Omental fat pad (tissue), 4 donors: ENCODE results near the gene PCBD1. TPM values are rescaled to one million over a fixed set of nuclear protein-coding genes. Genes with fewer than 3 reads are reported as not detected.
"Not testable (repeated sequence)": the region's sequence is repeated elsewhere in the genome, so short reads cannot be mapped to it uniquely, and the experiment has no call there.

Source experiments
- ATAC-seq: fragments of 150-250 bp; one replicate; pipeline ENCODE4 v1.9.1; 2016; ENCODE audit warnings: mild to moderate bottlenecking, moderate library complexity; ENCODE audit not compliant: low FRiP score
- DNase-seq: peaks from one replicate; pipeline ENCODE4 v3.0.0-alpha.2; 2019; ENCODE audit warnings: low spot score
- total RNA-seq, 4 donors: library from RNA; depleted of rRNA; stranded (reverse); fragments of >200 nt; gene quantifications; one replicate each; pipeline ENCODE4 v1.1.0, GENCODE V29; 2016
- TF ChIP-seq, protein P1 (sequence below), 3 donors: fragments of 450-650 bp; IDR thresholded peaks; one replicate each; pipeline ENCODE4 v1.5.1; 2016 to 2017; ENCODE audit warnings: antibody characterized with exemption in 3 of 3, mild to moderate bottlenecking in 3 of 3, moderate library complexity in 2 of 3

The PCBD1 gene
- total RNA-seq, 4 donors from 2014 or later, result 47.0 to 77.2 (median 64.3) TPM

DNA sequence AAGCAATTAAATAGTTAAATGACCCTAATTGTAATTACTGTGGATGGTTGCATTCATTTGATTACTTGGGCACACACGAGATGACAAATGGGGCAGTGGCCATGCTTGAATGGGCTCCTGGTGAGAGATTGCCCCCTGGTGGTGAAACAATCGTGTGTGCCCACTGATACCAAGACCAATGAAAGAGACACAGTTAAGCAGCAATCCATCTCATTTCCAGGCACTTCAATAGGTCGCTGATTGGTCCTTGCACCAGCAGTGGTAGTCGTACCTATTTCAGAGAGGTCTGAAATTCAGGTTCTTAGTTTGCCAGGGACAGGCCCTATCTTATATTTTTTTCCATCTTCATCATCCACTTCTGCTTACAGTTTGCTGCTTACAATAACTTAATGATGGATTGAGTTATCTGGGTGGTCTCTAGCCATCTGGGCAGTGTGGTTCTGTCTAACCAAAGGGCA lies 8.3 kb downstream of the PCBD1 start:
- ATAC-seq (peak; percentile 73), DNase-seq (peak; percentile 51)
- TF ChIP-seq, protein P1, sequence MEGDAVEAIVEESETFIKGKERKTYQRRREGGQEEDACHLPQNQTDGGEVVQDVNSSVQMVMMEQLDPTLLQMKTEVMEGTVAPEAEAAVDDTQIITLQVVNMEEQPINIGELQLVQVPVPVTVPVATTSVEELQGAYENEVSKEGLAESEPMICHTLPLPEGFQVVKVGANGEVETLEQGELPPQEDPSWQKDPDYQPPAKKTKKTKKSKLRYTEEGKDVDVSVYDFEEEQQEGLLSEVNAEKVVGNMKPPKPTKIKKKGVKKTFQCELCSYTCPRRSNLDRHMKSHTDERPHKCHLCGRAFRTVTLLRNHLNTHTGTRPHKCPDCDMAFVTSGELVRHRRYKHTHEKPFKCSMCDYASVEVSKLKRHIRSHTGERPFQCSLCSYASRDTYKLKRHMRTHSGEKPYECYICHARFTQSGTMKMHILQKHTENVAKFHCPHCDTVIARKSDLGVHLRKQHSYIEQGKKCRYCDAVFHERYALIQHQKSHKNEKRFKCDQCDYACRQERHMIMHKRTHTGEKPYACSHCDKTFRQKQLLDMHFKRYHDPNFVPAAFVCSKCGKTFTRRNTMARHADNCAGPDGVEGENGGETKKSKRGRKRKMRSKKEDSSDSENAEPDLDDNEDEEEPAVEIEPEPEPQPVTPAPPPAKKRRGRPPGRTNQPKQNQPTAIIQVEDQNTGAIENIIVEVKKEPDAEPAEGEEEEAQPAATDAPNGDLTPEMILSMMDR (IDR thresholded peaks at IDR 0.05), result peak in 2 of 3 donors; percentile 46 to 70

DNA sequence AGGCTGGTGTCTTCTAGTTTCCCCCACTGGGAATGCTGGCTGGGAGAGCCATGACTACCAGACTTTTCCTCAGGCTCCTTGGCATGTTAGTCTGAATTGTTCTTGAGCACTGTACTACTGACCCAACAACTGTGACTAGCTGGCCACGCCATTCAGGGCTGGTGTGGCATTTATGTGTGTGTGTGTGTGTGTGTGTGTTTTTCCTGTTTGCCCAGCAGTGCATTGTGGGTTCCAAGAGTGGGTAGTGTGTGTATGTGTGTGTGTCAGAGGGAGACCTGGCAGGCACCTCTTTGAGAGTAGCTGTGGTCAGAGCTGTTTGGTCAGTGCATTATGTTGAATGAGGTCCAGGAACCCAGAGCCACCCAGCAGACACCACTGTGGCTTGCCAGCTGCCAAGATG lies 9.2 kb downstream of the PCBD1 start:
- ATAC-seq (no peak), DNase-seq (no peak)
- TF ChIP-seq, protein P1 (IDR thresholded peaks at IDR 0.05), result no peak

DNA sequence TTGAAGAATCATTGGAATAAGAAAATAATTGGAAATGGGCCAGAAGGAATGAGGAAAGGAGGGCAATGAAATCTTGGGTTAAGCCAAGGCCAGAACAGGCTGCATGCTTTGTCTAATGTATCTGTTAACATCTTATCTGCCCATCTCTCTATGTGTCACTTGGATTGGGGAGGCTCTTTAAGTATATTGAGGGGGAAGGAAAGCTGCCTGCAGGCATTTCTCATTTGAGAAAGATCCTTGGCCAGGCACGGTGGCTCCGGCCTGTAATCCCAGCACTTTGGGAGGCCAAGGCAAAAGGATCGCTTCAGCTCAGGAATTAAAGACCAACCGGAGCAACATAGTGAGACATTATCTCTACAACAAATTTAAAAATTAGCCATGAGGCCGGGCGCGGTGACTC lies 14.3 kb downstream of the PCBD1 start:
- TF ChIP-seq, protein P1 (IDR thresholded peaks at IDR 0.05), result no peak
- DNase-seq (no peak), ATAC-seq (no peak)

DNA sequence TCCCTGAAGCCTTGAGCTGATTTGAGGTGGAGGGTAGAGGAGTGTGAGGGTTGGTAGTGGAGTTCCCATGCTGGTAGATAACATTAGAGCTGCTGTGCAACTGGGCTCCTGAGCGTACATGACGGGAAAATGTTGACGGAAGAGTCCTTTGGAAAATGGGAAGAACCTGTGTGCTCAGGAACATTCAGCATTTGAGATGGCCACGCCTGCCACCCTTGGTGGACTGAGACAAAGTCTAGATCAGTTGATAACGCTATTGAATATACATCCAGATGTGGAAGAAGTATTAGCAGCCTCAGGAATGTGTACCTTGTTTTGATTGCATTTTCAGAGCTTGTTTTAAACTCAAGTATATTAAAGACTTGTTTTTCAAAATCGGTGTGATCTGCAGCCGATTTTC lies 16.1 kb downstream of the PCBD1 start:
- TF ChIP-seq, protein P1 (IDR thresholded peaks at IDR 0.05), result no peak
- no peak for ATAC-seq
- no peak for DNase-seq

DNA sequence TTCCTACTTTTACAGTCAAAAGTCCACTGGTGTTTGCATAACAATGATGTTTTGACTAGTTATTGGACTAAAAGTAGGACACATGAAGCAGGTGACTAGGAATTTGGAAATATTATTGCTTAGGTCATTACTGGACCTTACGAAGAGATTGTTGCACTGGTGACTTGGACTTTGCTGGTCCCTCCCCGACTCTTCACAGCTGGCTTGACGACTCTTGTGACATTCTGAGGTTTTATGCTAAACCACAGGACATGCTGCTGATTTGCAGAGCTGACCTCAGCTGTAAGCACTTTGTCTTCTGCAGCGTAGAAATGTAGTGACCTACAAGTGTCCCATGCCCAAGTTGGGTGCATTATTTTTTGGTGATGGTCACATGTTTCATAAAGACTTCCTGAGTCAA lies 21.9 kb downstream of the PCBD1 start:
- DNase-seq (no peak), ATAC-seq (no peak)
- TF ChIP-seq, protein P1 (IDR thresholded peaks at IDR 0.05), result no peak

DNA sequence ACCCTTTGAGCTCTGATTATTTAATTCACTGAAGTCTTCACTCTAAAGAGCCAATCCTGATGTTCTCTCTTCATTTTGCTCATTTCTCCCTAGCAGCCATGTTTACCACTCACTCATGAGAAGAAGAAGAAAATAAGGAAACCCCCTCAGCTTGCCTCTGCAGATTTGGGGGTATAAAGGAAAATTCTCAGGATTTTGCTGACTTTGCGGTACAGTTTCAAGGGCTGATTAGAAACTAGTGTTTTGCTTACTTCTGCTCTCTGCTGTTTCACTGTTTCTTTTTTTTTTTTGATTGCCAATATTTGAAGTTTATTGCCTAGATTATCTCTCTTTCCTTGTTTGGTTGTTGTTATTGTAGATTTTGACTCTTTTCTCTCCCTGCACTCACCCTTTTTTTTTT lies 23.4 kb downstream of the PCBD1 start:
- TF ChIP-seq, protein P1 (IDR thresholded peaks at IDR 0.05), result no peak
- no peak for DNase-seq
- no peak for ATAC-seq

DNA sequence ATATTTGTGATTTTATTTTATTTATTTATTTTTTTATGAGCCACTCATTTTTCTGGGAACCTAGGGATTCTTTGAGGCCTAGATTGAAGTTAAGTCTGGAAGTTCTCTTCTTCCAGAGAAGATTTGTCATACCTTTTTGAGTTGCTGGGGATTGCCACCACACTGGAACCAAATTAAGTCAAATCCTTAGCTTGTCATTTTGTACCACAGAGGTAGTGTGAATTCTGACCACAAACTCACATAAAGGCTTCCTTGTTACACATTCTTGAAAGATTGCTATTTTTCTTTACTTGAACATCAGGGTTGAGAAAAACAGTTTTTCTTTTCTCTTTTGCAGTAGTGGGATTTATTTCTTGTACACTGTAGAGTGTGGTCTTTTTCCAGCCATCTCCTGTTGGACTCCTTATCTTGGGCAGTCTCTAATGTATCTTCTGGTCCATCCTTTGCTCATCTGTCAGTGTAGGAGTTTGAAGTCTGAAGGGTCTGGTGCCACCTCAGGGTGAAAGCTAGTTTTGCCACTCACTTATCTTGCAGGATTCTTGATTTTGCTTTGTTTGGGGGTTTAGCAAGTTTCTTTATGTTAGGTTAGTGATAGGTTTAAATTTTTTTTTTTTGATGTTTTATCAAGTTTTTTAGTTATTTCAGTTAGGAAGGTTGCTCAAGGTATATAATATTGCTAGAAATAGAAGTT lies 24.8 kb downstream of the PCBD1 start:
- no peak for ATAC-seq
- TF ChIP-seq, protein P1 (IDR thresholded peaks at IDR 0.05), result no peak

DNA sequence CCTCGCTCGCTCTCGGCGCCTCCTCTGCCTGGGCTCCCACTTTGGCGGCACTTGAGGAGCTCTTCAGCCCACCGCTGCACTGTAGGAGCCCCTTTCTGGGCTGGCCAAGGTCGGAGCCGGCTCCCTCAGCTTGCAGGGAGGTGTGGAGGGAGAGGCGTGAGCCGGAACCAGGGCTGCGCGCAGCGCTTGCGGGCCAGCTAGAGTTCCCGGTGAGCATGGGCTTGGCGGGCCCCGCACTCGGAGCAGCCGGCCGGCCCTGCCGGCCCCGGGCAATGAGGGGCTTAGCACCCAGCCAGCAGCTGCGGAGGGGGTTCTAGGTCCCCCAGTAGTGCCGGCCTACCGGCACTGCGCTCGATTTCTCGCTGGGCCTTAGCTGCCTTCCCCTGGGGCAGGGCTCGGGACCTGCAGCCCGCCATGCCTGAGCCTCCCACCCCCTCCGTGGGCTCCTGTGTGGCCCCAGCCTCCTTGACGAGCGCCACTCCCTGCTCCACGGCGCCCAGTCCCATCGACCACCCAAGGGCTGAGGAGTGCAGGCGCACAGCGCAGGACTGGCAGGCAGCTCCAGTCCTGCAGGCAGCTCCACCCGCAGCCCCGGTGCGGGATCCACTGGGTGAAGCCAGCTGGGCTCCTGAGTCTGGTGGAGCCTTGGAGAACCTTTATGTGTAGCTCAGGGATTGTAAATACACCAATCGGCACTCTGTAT lies 26.7 kb downstream of the PCBD1 start:
- DNase-seq, ATAC-seq: not testable (repeated sequence)

More for the DNA sequence above, 24.8 kb downstream of the PCBD1 start:
- DNase-seq, result no peak
